A549 (cell line): Measurements from ENCODE around the gene ANO2. TPM values are rescaled to one million over a fixed set of nuclear protein-coding genes. Genes with fewer than 3 reads are reported as not detected.

Experiments used
- ATAC-seq, 2 experiments: fragments of 200-7000 bp in 1 of 2; fragments of >200 bp in 1 of 2; cut with Nextera tagmentation in 1 of 2; cut with Tn5 transposase in 1 of 2; 3 replicates each; pipeline versions ENCODE4 v1.8.0 to v1.9.1; 2018 to 2020; ENCODE audit warnings: mild to moderate bottlenecking in 1 of 2, moderate library complexity in 1 of 2
- CTCF ChIA-PET: fragments of 300-600 bp; sonication (Branson Sonifier 250); formaldehyde crosslinking; extraction: SDS; loops from one replicate; lab custom pipeline; 2021; ENCODE audit warnings: antibody characterized with exemption, inconsistent platforms; lab: Yijun Ruan, JAX
- POLR2A ChIA-PET: fragments of 350-600 bp; formaldehyde crosslinking; extraction: SDS; loops from one replicate; lab custom pipeline; 2021; ENCODE audit warnings: antibody characterized with exemption, inconsistent platforms; lab: Yijun Ruan, JAX
- DNase-seq, 2 experiments: peaks; one replicate each; pipeline versions ENCODE4 v3.0.0 to v3.0.0-alpha.2; 2011 to 2016; ENCODE audit warnings: low read depth in 1 of 2, low spot score in 1 of 2
- FAIRE-seq: peaks from 2 replicates; lab custom pipeline; 2011; peaks lifted over from hg19 to GRCh38; lab: Jason Lieb, UNC
- H3K27ac ChIP-seq, 2 experiments: fragments of >200 bp; sonication (Bioruptor Twin); formaldehyde crosslinking; 3 replicates each; pipeline ENCODE4 v1.5.1; 2016 to 2017
- H3K4me1 ChIP-seq: fragments of >200 bp; sonication (Bioruptor Twin); formaldehyde crosslinking; 3 replicates; pipeline ENCODE4 v1.6.1; 2016
- H3K4me2 ChIP-seq: fragments of >200 bp; sonication (Bioruptor Twin); formaldehyde crosslinking; 3 replicates; pipeline ENCODE4 v1.6.1; 2016
- H3K4me3 ChIP-seq: fragments of >200 bp; sonication (Bioruptor Twin); formaldehyde crosslinking; 3 replicates; pipeline ENCODE4 v1.5.1; 2016
- H3K9me3 ChIP-seq: fragments of >200 bp; sonication (Bioruptor Twin); formaldehyde crosslinking; 3 replicates; pipeline ENCODE4 v1.6.1; 2016
- ATOH8 ChIP-seq: fragments of 250-450 bp; sonication (Bioruptor Pico); IDR thresholded peaks from 2 replicates; pipeline ENCODE4 v1.5.0; 2020; ENCODE audit warnings: low read depth, mild to moderate bottlenecking, moderate library complexity
- BCL3 ChIP-seq: fragments of >200 bp; sonication (Bioruptor Twin); formaldehyde crosslinking; IDR thresholded peaks from 3 replicates; pipeline ENCODE4 v1.6.1; 2016
- CBX2 ChIP-seq: fragments of 200-600 bp; sonication (generic); IDR thresholded peaks from 2 replicates; pipeline ENCODE4 v1.6.1; 2016; ENCODE audit warnings: low read depth, mild to moderate bottlenecking, borderline replicate concordance
- CBX8 ChIP-seq: fragments of 200-600 bp; sonication (generic); IDR thresholded peaks from 2 replicates; pipeline ENCODE4 v1.6.1; 2016
- CEBPB ChIP-seq, 2 experiments: fragments of >200 bp in 1 of 2; sonication (Bioruptor Twin) in 1 of 2; formaldehyde crosslinking in 1 of 2; IDR thresholded peaks; 2 replicates each; pipeline ENCODE4 v1.6.1; 2012 to 2016
- CHD2 ChIP-seq: fragments of 150-350 bp; IDR thresholded peaks from 2 replicates; pipeline ENCODE4 v1.6.1; 2014; ENCODE audit warnings: low read length; ENCODE audit not compliant: partially characterized antibody
- CTCF ChIP-seq: fragments of >200 bp; sonication (Bioruptor Twin); formaldehyde crosslinking; IDR thresholded peaks from 3 replicates; pipeline ENCODE4 v1.5.1; 2016
- EHF ChIP-seq: fragments of 250-450 bp; sonication (Bioruptor Pico); IDR thresholded peaks from 2 replicates; pipeline ENCODE4 v1.5.0; 2020; ENCODE audit warnings: mild to moderate bottlenecking
- ELK1 ChIP-seq: fragments of 150-350 bp; IDR thresholded peaks from 2 replicates; pipeline ENCODE4 v1.6.1; 2014; ENCODE audit warnings: low read depth, mild to moderate bottlenecking, low read length
- FOSB ChIP-seq: fragments of 250-450 bp; sonication (Bioruptor Pico); IDR thresholded peaks from 2 replicates; pipeline ENCODE4 v1.5.0; 2020; ENCODE audit warnings: mild to moderate bottlenecking, moderate library complexity
- JUN ChIP-seq, 2 experiments: fragments of >200 bp; sonication (Bioruptor Twin); formaldehyde crosslinking; IDR thresholded peaks; 2 replicates in 1 of 2; 3 replicates in 1 of 2; pipeline ENCODE4 v1.6.1; 2016 to 2017
- JUNB ChIP-seq: fragments of >200 bp; sonication (Bioruptor Twin); formaldehyde crosslinking; IDR thresholded peaks from 2 replicates; pipeline ENCODE4 v1.6.1; 2016
- KDM1A ChIP-seq: fragments of 200-600 bp; sonication (generic); IDR thresholded peaks from 2 replicates; pipeline ENCODE4 v1.6.1; 2016; ENCODE audit warnings: low read depth, mild to moderate bottlenecking
- KDM5A ChIP-seq: fragments of 200-600 bp; sonication (generic); IDR thresholded peaks from 2 replicates; pipeline ENCODE4 v1.6.1; 2016; ENCODE audit warnings: antibody characterized with exemption, mild to moderate bottlenecking
- MAFK ChIP-seq: fragments of 450-650 bp; IDR thresholded peaks from 2 replicates; pipeline ENCODE4 v1.6.1; 2014; ENCODE audit not compliant: partially characterized antibody
- MAX ChIP-seq: IDR thresholded peaks from 2 replicates; pipeline ENCODE4 v1.6.1; 2012
- MAZ ChIP-seq: fragments of 150-350 bp; IDR thresholded peaks from 2 replicates; pipeline ENCODE4 v1.6.1; 2014; ENCODE audit warnings: antibody characterized with exemption, low read depth, low read length, borderline replicate concordance
- NFE2L2 ChIP-seq: fragments of 150-350 bp; conservative IDR thresholded peaks from 2 replicates; pipeline ENCODE4 v1.6.1; 2014; ENCODE audit warnings: low read length
- NR3C1 ChIP-seq: fragments of >200 bp; sonication (Bioruptor Twin); formaldehyde crosslinking; IDR thresholded peaks from 3 replicates; pipeline ENCODE4 v1.6.1; 2017
- POLR2A ChIP-seq: IDR thresholded peaks from 2 replicates; pipeline ENCODE4 v1.6.1; 2012; ENCODE audit warnings: mild to moderate bottlenecking, low read length
- POLR2AphosphoS2 ChIP-seq: conservative IDR thresholded peaks from 2 replicates; pipeline ENCODE4 v1.6.1; 2012; ENCODE audit warnings: low read length, improper control_type of control experiment, inconsistent platforms
- RAD21 ChIP-seq, 2 experiments: fragments of >200 bp in 1 of 2; sonication (Bioruptor Twin) in 1 of 2; formaldehyde crosslinking in 1 of 2; IDR thresholded peaks in 1 of 2; conservative IDR thresholded peaks in 1 of 2; 2 replicates in 1 of 2; 3 replicates in 1 of 2; pipeline ENCODE4 v1.6.1; 2012 to 2018; ENCODE audit warnings: inconsistent platforms in 1 of 2
- RARB ChIP-seq: fragments of 250-450 bp; sonication (Bioruptor Pico); IDR thresholded peaks from 2 replicates; pipeline ENCODE4 v1.8.0; 2021; ENCODE audit warnings: mild to moderate bottlenecking, moderate library complexity
- REST ChIP-seq: fragments of 200-600 bp; sonication (generic); IDR thresholded peaks from 2 replicates; pipeline ENCODE4 v1.6.1; 2016; ENCODE audit warnings: antibody characterized with exemption, mild to moderate bottlenecking, moderate library complexity
- SREBF2 ChIP-seq: fragments of 450-650 bp; IDR thresholded peaks from 2 replicates; pipeline ENCODE4 v1.6.1; 2014; ENCODE audit warnings: mild to moderate bottlenecking, moderate library complexity
- TFCP2L1 ChIP-seq: fragments of 250-450 bp; sonication (Bioruptor Pico); IDR thresholded peaks from 2 replicates; pipeline ENCODE4 v1.5.0; 2021; ENCODE audit warnings: mild to moderate bottlenecking
- WGBS: methylation state at CpG from one replicate; pipeline ENCODE4 v1.1.6; 2017; ENCODE audit errors: missing lambda C conversion rate; 5-methylcytosine and 5-hydroxymethylcytosine counted together
- polyA plus RNA-seq, 4 experiments: library from polyadenylated mRNA; depleted of rRNA in 3 of 4; stranded (reverse); fragments of >200 nt; fragmentation: RNase III in 1 of 4; extraction: RNeasy Plus Mini Kit Qiagen cat#74134 plus additional on column Dnase treatment in 1 of 4; gene quantifications; 2 replicates in 3 of 4; 3 replicates in 1 of 4; pipeline ENCODE4 v1.2.3, GENCODE V29; 2011 to 2017

ANO2 gene
- polyA plus RNA-seq, 2 of the 4 experiments (the other 2 are of a cell fraction), result not detected

GRCh38 chr12:5925646-5926045 lies 19.4 kb downstream of the ANO2 start:
- H3K4me1 ChIP-seq, result no peaks in the 10 kb centered on the region
- DNase-seq, result no peak
- TF ChIP-seq KDM5A, result no peak
- no peak for TF ChIP-seq POLR2A
- no peak for TF ChIP-seq CBX2
- TF ChIP-seq KDM1A, result no peak
- no peak for TF ChIP-seq EHF (CRISPR knock-in tag)
- no peak for TF ChIP-seq ATOH8 (CRISPR knock-in tag)
- TF ChIP-seq BCL3, result no peak
- no peak for TF ChIP-seq NFE2L2
- TF ChIP-seq CBX8, result no peak
- no peak for TF ChIP-seq FOSB (CRISPR knock-in tag)
- TF ChIP-seq TFCP2L1 (CRISPR knock-in tag), result no peak
- no peak for FAIRE-seq
- no peak overlapping the region for H3K4me2 ChIP-seq
- CTCF ChIA-PET, result interaction anchor here (1.1 kb wide), 1 partner anchor 63 kb away, joined by 4 read pairs; no protein-coding TSS in a partner anchor
- H3K4me3 ChIP-seq, result no peak overlapping the region
- 8% methylated on average over 9 of the region's 9 CpGs for WGBS
- POLR2A ChIA-PET, result no interaction called here
- no peaks in the 10 kb centered on the region for H3K9me3 ChIP-seq
- no peak overlapping the region for H3K27ac ChIP-seq
- ATAC-seq, result no peak

- no peaks in the 10 kb centered on the region for H3K9me3 ChIP-seq
- H3K4me3 ChIP-seq, result no peak overlapping the region
- H3K27ac ChIP-seq, result no peak overlapping the region
- 45% methylated on average over 7 of the region's 7 CpGs for WGBS
- no peaks in the 10 kb centered on the region for H3K4me1 ChIP-seq
- H3K4me2 ChIP-seq, result no peak overlapping the region
- no peak for ATAC-seq
- POLR2A ChIA-PET, result no interaction called here
- no peak for FAIRE-seq
- CTCF ChIA-PET, result no interaction called here
- TF ChIP-seq FOSB (CRISPR knock-in tag) (no peak), RARB (CRISPR knock-in tag) (no peak), POLR2A (no peak), CHD2 (no peak), KDM1A (no peak), POLR2AphosphoS2 (no peak), REST (no peak), CTCF (no peak), MAFK (no peak), ELK1 (no peak), CBX2 (no peak), CEBPB (IDR thresholded peaks at IDR 0.05) (no peak), JUN (IDR thresholded peaks at IDR 0.05) (no peak), JUNB (no peak), RAD21 (conservative IDR thresholded peaks at IDR 0.05 in 1 of 2, IDR thresholded peaks at IDR 0.05 in 1 of 2) (no peak), MAX (no peak), NR3C1 (no peak), SREBF2 (no peak), MAZ (no peak)
- no peak for DNase-seq
Measured at GRCh38 chr12:5924342-5924741, 20.7 kb downstream of the ANO2 start.
